CD4-positive, alpha-beta T cell treated with Interleukin-4 for 1 hour (primary cell): ENCODE measurements around the gene OR51B6.
"Not testable (repeated sequence)": the region's sequence is repeated elsewhere in the genome, so short reads cannot be mapped to it uniquely, and the experiment has no call there.

Experiments
- DNase-seq, 2 donors: peaks; one replicate each; pipeline ENCODE4 v3.0.0-alpha.2; 2020 to 2022

Gene OR51B6

DNA sequence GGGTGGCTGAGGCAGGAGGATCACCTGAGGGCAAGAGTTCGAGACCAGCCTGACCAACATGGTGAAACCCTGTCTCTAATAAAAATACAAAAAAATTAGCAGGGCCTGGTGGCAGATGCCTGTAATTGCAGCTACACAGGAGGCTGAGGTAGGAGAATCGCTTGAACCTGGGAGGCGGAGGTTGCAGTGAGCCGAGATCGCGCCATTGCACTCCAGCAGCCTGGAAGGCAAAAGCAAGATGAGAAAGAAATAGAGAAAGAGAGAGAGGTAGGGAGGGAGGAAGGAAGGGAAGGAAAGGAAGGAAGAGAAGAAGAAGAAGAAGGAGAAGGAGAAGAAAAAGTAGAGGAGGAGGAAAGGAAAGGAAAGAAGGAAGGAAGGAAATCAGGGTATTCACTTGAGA is 15.1 kb downstream of the OR51B6 start:
- DNase-seq: not testable (repeated sequence)

DNA sequence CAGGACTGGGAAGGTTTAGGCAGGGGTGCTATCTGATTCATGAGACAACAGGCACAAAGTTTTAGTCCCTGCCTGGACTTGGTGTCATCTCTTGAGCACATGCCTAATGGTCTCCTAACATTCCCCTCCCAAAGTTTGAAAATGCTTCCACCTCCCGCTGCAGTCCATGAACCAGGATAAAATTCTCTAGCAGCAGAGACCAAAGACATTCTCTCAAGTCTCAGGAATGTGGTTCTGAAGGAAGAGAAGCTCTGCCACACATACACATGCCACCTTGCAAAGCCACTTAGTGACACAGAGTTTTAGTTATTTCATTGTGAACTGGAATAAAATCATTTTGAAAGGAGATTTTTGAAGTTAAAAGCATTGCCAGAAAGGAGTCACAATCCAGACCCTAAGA is 15.5 kb downstream of the OR51B6 start:
- DNase-seq: no peak

DNA sequence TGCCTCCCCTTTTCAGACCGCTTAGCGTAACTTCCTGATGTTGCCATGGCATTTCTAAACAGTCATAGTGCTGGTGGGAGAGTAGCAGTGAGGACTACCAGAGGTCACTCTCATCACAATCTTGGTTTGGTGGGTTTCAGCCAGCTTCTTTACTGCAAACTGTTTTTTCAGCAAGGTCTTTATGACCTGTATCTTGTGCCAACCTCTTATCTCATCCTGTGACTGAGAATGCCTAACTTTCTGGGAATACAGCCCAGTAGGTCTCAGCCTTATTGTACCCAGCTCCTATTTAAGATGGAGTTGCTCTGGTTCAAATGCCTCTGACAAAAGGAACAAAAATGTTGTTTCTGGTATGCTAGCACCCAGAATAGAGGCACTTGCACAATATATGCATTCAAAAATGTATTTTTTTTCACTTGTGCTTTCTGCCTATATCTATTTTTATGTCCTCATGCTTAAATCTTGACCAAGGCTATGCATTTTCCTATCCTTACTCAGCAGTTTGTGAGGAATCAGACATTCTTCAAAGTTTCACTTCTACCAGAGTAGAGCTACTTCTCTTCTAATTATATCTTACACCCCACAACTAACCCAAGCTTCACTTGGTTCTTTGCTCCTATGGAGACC is 16.3 kb downstream of the OR51B6 start:
- no peak for DNase-seq

GRCh38 chr11:5368502-5369043 is 17.3 kb downstream of the OR51B6 start:
- no peak for DNase-seq

DNA sequence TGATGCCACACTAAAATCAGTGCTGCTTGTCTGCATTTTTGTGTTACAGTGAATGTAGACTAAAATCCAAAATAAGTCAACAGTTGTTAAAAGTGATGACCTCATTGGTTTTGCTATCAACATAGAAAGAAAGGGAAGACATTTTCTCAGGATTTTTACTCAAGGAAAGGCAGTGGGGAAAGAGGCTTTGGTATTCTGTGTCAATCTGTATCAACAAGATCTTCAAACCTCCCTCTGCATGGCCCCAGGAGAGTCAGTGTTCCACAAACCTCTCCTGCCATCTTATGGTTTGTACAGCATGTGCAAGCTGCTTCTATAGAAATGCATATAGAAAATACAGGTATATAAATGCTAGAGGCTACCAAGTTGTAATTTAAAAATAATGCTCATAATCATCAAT is 18.5 kb downstream of the OR51B6 start:
- no peak for DNase-seq

- peak in 1 of 2 donors; percentile 4 for DNase-seq
These were observed 29.5 kb downstream of the OR51B6 start for GRCh38 chr11:5380740-5381342.

DNA sequence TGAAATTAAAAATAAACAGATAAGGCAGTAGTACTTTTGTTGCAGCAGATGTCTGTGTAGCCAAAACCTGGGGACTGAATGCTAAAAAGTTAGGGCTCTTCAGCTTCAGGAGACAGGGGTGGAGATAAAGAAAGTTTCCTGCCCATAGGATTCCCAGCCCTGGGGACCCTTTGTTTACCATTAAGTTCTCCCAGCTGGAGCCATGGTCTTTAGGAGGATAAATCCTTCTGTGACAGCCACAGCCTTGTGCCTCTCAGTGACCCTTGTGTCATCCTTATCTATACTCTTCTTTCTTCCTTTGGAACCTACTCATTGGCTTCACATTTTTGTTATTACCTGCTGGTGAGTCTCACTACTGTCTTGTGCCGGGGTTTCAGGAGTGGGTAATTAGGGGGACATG is 32.3 kb downstream of the OR51B6 start, which contains the start of gene OR51M1:
TSS of gene OR51M1 (plus strand) at position 237 of the 400 bp plus-strand sequence. CDS start 5,587 bp downstream, outside the sequence.
- no peak for DNase-seq

GRCh38 chr11:5384335-5384734 is 33.0 kb downstream of the OR51B6 start:
- no peak for DNase-seq

DNA sequence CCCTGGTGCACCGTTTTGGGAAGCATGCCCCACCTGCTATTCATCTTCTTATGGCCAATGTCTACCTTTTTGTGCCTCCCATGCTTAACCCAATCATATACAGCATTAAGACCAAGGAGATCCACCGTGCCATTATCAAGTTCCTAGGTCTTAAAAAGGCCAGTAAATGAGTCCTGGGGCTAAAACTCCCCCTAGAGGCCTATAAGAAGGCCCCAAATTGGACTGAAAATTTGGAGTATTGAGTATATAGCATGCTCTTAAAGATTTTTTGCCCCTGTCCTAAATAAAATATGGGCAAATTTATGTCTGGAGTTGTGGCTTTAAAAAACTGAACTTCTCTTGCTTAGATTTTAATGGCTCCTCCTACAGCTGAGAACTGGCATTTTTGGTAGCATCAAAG is 38.9 kb downstream of the OR51B6 start:
- DNase-seq: no peak

GRCh38 chr11:5394091-5394490 is 42.8 kb downstream of the OR51B6 start:
- no peak for DNase-seq

GRCh38 chr11:5398936-5399335 is 47.6 kb downstream of the OR51B6 start:
- DNase-seq: no peak
